Measurements from ENCODE around the gene CBL.

DNA sequence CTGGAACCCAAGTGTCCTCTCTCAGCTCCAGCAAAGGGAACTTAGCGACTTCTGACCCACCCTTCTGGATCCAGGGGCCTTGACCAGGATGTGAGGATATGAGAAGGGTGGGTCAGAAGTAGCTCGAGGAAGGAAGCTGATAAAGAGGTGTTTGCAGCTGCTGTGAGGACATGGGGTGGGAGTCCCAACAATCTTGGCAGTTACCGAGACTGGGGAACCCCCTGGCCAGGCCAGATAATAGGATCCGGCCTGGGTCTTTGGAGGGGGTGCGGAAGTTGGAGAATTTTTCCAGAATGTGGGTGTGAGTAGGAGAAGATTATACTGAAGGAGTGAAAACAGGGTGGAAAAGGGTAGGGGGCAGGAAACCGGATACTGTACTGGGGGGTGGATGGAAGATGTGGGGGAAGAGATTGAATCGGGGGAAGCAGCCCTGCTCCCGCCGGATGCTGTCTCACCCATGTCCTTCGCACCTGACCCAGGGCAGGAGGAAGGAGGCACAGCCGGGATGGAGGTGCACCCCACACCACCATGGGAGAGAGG, 113.6 kb downstream of the CBL start:
- TF ChIP-seq, protein P1, sequence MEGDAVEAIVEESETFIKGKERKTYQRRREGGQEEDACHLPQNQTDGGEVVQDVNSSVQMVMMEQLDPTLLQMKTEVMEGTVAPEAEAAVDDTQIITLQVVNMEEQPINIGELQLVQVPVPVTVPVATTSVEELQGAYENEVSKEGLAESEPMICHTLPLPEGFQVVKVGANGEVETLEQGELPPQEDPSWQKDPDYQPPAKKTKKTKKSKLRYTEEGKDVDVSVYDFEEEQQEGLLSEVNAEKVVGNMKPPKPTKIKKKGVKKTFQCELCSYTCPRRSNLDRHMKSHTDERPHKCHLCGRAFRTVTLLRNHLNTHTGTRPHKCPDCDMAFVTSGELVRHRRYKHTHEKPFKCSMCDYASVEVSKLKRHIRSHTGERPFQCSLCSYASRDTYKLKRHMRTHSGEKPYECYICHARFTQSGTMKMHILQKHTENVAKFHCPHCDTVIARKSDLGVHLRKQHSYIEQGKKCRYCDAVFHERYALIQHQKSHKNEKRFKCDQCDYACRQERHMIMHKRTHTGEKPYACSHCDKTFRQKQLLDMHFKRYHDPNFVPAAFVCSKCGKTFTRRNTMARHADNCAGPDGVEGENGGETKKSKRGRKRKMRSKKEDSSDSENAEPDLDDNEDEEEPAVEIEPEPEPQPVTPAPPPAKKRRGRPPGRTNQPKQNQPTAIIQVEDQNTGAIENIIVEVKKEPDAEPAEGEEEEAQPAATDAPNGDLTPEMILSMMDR (conservative IDR thresholded peaks at IDR 0.05; ENCODE audit: low read length): no peak
- TF ChIP-seq EZH2phosphoT487 (IDR thresholded peaks at IDR 0.05; ENCODE audit: borderline replicate concordance): no peak
